OCI-LY3 (cell line): ENCODE results near the gene OTOGL.
"Not testable (repeated sequence)": the region's sequence is repeated elsewhere in the genome, so short reads cannot be mapped to it uniquely, and the experiment has no call there.

Experiments
- CTCF ChIP-seq: fragments of 200-600, 300-600 bp; sonication (generic); IDR thresholded peaks from 2 replicates; pipeline ENCODE4 v1.5.1; 2014; ENCODE audit warnings: antibody characterized with exemption, low read length, low read depth
- EZH2phosphoT487 ChIP-seq: fragments of 200-600 bp; shearing (Covaris generic); IDR thresholded peaks from 2 replicates; pipeline ENCODE4 v1.6.1; 2018; ENCODE audit warnings: antibody characterized with exemption, mixed run types, low read depth

- TF ChIP-seq CTCF, EZH2phosphoT487: not testable (repeated sequence)
Observed at GRCh38 chr12:80249581-80249980, 150.2 kb downstream of the OTOGL start.
